HG03097 (cell line): Measurements from ENCODE around the gene NME9.
"Not testable (repeated sequence)": the region's sequence is repeated elsewhere in the genome, so short reads cannot be mapped to it uniquely, and the experiment has no call there.

ENCODE experiments used
- ATAC-seq: cut with Tn5 transposase; IDR thresholded peaks from one replicate; pipeline ENCODE4 v1.9.1; 2021; ENCODE audit not compliant: unreplicated experiment, low FRiP score

The NME9 gene

GRCh38 chr3:138329127-138329983 lies at the start of gene NME9:
TSS of gene NME9 (minus strand) at chr3:138329851. CDS start at chr3:138329335, 516 bp downstream.
- peak; percentile 87 for ATAC-seq

DNA sequence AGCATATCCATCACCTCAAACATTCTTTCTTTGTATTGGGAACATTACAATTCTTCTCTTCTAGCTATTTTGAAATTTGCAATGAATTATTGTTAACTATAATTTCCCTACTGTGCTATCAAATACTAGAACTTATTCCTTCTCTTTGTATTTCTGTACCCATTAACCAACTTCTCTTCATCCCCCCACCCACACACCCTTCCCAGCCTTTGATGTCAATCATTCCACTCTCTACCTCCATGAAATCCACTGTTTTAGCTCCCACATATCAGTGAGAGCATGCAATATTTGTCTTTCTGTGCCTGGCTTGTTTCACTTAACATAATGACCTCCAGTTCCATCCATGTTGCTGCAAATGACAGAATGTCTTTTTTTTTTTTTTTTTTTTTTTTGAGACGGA lies 49.3 kb upstream of the NME9 start:
- no peak for ATAC-seq

- no peak for ATAC-seq
Measured at GRCh38 chr3:138378331-138378730, 48.7 kb upstream of the NME9 start.

DNA sequence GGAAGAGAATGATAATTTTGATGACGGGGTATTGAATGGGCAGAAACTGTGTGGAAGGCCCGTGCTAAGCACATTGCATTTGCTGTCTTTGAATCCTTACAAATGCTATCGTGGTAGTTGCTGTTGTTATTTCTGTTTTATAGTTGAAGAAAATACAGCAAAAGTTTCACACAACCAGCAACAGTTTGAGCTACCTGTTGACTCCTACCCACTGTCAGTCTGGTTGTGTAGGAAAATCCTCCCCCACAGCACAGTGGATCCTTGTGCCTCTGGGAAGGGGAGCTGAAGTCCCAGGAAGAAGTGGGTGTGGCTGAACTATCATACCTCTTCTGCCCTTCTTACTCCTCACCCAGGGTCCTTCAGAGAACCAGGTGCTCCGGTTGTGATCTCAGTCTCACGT lies 48.2 kb upstream of the NME9 start:
- ATAC-seq, result no peak

- not testable (repeated sequence) for ATAC-seq
Measured at GRCh38 chr3:138377212-138377611, 47.6 kb upstream of the NME9 start.

- no peak for ATAC-seq
Measured at GRCh38 chr3:138376663-138377062, 47.0 kb upstream of the NME9 start.

DNA sequence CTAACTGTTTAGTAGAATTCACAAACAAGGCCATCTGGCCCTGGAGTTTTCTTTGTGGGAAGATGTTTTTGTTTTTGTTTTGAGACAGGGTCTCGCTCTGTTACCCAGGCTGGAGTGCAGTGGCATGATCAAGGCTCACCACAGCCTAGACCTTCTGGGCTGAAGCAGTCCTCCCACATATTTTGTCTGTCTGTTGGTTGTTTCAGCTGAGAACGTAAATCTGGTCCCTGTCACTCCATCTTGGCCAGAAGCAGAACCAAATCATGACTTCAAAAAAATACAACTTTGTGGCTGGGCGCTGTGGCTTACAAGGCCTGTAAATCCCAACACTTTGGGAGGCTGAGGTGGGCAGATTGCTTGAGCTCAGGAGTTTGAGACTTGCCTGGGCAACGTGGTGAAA lies 45.8 kb upstream of the NME9 start:
- ATAC-seq, result no peak

- ATAC-seq, result no peak
Measured at GRCh38 chr3:138374573-138375134, 45.0 kb upstream of the NME9 start.

DNA sequence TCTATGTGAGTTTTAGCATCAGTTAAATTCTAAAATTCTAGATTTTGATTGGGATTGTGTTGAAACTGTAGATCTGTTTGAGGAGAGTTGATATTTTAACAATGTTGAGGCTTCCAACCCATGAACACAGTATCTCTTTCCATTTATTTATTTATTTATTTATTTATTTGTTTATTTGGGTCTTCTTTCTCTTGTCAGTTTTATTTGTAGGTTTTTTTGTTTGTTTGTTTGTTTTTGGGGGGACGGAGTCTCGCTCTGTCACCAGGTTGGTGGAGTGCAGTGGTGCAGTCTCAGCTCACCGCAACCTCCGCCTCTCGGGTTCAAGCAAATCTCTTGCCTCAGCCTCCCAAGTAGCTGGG lies 44.1 kb upstream of the NME9 start:
- ATAC-seq, result no peak

GRCh38 chr3:138373087-138373735 lies 43.6 kb upstream of the NME9 start:
- ATAC-seq, result no peak

- peak; percentile 99 for ATAC-seq
Measured at GRCh38 chr3:138371070-138371965, 41.7 kb upstream of the NME9 start.

DNA sequence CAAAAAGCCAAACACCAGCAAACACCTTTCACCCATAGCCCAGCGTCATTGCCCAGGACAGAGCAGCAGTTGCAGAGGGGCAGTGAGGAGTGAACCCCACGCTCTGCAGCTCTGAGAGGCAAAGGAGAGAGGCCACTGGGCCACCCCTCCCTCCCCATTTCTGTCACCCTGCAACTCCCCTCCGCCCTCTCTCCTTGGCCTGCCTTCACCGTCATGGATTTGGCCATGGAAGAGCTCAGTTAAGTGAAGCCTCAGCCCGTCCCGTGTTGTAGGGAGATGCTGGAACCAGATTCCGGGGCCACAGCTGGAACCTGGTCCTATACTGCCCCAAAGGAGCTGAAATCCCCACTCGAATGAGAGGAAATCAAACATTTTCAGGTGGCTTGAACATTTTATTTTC lies 40.7 kb upstream of the NME9 start:
- ATAC-seq, result no peak

GRCh38 chr3:138369151-138369900 lies 39.7 kb upstream of the NME9 start:
- ATAC-seq, result no peak

DNA sequence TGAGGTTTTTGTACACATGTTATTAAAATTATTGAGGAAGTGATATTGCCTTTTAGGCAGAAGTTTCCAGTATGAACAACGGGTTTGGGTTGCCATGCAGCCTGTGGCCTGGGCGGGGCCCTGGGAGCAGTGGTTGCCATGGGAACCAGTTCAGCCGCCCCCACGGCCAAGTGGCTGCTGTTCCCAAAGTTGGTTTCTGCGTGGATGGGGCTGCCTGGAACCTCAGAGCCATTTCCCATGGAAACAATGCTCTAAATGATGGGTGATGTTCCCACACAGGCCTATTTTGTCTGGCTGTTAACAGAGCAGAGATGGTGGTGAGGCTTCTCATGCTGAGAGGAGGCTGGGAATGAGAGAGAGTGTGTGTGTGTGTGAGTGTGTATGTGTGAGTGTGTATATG lies 38.3 kb upstream of the NME9 start:
- no peak for ATAC-seq

DNA sequence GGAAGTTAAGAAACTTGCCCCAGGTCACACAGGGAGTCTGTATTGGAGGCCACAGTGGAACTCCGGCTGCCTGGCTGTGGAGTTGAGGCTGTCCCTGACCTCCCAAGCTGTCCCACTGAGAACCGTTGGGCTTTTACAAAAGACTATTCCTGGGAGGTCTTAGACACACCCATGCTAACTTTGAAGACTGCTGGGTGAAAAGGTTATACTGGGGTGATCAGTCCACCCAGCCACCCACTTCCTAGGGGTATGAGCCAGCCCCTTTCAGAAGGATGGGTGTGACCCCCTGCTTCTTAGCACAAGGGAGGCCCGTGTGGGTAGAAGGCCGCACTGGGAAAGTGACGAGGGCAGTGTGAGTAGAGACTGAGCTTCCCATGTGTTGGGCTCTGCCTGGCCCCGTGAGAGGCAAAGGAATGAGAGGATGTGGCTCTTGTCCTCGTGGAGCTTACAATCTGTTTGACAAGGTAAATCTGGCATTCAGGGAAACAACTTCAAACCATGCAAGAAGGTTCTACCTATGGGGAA lies 37.7 kb upstream of the NME9 start:
- no peak for ATAC-seq

- ATAC-seq, result no peak
Measured at GRCh38 chr3:138366006-138366759, 36.5 kb upstream of the NME9 start.

DNA sequence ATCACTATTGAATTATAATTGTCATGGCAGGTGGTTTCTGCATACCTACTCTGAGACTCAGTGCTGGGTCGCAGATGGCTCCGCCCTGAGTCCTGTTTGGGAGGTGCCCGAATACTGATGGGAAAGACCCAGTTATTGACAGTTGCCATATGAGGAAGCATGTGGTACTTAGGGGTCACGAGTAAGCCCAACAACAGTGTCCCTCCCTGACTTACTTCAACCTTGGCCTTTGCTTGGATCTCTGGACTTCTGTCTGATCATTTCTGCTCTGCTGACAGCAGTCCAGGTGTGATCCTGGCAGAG lies 35.6 kb upstream of the NME9 start:
- no peak for ATAC-seq

- no peak for ATAC-seq
Measured at GRCh38 chr3:138364356-138365252, 35.0 kb upstream of the NME9 start.
